22Rv1 (cell line): ENCODE measurements around the gene ATP11A.

Experiments used
- CTCF ChIP-seq: fragments of 450-650 bp; IDR thresholded peaks from 2 replicates; pipeline ENCODE4 v1.5.1; 2017; ENCODE audit warnings: mild to moderate bottlenecking
- ZFX ChIP-seq: fragments of 450-650 bp; IDR thresholded peaks from 2 replicates; pipeline ENCODE4 v1.6.1; 2017; ENCODE audit warnings: antibody characterized with exemption, borderline replicate concordance

GRCh38 chr13:112875627-112876026, 185.8 kb downstream of the ATP11A start:
- TF ChIP-seq CTCF (no peak), ZFX (no peak)
